ENCODE results near the gene CISD3.

DNA sequence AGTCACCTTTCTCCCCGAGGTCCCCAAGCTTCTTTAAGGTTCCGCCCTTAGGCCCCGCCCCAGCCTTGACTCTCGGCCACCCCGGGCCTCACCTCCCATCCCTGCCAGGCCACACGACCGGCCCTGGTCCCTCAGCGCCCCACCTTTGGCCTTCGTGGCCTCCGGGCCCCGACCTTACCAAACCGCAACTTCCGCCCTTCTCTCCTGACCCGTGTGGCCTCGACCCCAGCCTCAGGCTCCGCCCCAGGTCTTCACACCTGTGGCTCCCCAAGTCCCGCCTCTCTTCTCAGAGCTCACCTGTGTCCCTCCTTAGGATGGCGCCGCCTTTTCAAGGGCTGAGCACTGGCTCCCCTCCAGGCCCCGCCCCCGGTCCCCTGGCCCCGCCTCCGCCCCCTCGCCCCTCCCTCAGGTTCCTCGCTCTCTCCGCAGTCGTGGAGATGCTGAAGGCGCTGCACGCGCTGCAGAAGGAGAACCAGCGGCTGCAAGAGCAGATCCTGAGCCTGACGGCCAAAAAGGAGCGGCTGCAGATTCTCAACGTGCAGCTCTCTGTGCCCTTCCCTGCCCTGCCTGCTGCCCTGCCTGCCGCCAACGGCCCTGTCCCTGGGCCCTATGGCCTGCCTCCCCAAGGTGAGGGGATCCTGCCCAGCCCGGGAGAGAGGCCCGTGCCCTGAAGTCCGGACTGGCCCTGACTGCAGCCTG lies 10.0 kb upstream of the CISD3 start:
- TF ChIP-seq EZH2 (IDR thresholded peaks at IDR 0.05; ENCODE audit: borderline replicate concordance, low read length) = no peak
- TF ChIP-seq, protein P1, sequence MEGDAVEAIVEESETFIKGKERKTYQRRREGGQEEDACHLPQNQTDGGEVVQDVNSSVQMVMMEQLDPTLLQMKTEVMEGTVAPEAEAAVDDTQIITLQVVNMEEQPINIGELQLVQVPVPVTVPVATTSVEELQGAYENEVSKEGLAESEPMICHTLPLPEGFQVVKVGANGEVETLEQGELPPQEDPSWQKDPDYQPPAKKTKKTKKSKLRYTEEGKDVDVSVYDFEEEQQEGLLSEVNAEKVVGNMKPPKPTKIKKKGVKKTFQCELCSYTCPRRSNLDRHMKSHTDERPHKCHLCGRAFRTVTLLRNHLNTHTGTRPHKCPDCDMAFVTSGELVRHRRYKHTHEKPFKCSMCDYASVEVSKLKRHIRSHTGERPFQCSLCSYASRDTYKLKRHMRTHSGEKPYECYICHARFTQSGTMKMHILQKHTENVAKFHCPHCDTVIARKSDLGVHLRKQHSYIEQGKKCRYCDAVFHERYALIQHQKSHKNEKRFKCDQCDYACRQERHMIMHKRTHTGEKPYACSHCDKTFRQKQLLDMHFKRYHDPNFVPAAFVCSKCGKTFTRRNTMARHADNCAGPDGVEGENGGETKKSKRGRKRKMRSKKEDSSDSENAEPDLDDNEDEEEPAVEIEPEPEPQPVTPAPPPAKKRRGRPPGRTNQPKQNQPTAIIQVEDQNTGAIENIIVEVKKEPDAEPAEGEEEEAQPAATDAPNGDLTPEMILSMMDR (IDR thresholded peaks at IDR 0.05; ENCODE audit: low read length) = no peak

Data from OCI-LY1 (cell line).